ENCODE results near the gene CREB3L2. TPM values are rescaled to one million over a fixed set of nuclear protein-coding genes. Genes with fewer than 3 reads are reported as not detected.

Gene CREB3L2
- total RNA-seq, 1 donor from 2014 or later, result 65.9 TPM

DNA sequence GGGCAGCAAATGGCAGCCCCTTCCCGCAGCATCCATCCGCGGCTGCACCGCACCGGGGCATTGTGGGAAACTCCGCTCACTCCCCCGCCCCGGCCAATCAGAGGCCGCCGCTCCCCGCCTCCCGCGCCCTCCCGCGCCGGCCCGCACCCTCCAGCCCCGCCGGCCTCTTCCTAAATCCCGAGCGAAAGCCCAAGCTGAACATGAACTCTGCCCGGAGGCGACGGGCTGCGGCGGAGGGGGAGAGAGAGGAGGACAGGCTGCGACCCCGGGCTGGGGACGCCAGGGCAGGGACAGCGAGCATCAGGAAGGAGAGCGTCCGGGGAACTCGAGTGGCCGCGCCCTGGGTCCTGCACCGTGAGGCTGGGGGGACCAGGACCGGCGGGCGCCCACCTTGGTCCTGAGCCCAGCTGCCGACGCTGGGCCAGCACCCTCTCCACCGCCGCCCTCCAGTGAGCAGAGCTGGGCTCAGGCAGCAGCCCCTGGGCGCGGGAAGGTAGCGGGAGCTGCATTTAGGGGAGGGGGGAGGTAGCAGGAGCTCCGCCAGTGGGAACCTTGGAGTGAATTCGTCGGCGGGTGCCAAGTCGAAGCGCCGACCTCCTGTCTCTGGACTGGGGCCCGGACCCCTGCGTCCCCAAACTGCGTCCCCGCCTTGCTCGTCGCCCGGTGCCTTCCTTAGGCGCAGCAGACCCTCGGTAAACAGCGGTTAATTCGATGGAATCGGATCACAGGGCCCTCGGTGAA lies 154.9 kb downstream of the CREB3L2 start, which contains the start of gene DGKI:
Gene DGKI (minus strand): TSS at position 148 of the 741 bp plus-strand sequence.
- Mint-ChIP-seq H3K9me3 (ENCODE audit: low read depth) (no peaks in the 10 kb centered on the region), H3K27me3 (peaks cover 72% of the 10 kb centered on the region), H3K4me1 (ENCODE audit: low read depth) (peaks cover 2% of the 10 kb centered on the region), H3K36me3 (ENCODE audit: insufficient read depth) (no peaks in the 10 kb centered on the region), H3K4me3 (ENCODE audit: low read depth) (peak within 1 kb of the TSS; percentile 65), H3K27ac (no peak within 1 kb of the TSS)
- peak; percentile 26 for DNase-seq (ENCODE audit: low spot score, unreplicated experiment)
- TF ChIP-seq, protein P1, sequence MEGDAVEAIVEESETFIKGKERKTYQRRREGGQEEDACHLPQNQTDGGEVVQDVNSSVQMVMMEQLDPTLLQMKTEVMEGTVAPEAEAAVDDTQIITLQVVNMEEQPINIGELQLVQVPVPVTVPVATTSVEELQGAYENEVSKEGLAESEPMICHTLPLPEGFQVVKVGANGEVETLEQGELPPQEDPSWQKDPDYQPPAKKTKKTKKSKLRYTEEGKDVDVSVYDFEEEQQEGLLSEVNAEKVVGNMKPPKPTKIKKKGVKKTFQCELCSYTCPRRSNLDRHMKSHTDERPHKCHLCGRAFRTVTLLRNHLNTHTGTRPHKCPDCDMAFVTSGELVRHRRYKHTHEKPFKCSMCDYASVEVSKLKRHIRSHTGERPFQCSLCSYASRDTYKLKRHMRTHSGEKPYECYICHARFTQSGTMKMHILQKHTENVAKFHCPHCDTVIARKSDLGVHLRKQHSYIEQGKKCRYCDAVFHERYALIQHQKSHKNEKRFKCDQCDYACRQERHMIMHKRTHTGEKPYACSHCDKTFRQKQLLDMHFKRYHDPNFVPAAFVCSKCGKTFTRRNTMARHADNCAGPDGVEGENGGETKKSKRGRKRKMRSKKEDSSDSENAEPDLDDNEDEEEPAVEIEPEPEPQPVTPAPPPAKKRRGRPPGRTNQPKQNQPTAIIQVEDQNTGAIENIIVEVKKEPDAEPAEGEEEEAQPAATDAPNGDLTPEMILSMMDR (IDR thresholded peaks at IDR 0.05; ENCODE audit: unreplicated experiment), result no peak

DNA sequence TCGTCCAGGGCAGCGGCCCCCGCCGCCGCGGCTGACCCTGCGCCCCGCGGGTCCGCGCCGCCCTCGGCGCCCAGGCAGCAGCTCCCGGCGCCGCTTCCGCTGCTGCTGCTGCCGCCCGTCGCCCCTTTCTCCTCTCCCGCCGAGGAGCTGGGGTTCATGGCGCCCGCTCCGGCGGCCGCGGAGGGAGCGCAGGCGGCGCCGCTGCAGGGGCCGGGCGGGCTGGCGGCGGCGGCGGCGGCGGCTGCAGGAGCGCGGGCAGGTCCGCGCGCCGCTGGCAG lies 155.4 kb downstream of the CREB3L2 start:
- TF ChIP-seq, protein P1 (IDR thresholded peaks at IDR 0.05; ENCODE audit: unreplicated experiment), result no peak
- peaks cover 2% of the 10 kb centered on the region for H3K4me1 Mint-ChIP-seq (ENCODE audit: low read depth)
- peaks cover 77% of the 10 kb centered on the region for H3K27me3 Mint-ChIP-seq
- no peaks in the 10 kb centered on the region for H3K36me3 Mint-ChIP-seq (ENCODE audit: insufficient read depth)
- H3K4me3 Mint-ChIP-seq (ENCODE audit: low read depth), result peak overlapping the region; percentile 65
- no peak overlapping the region for H3K27ac Mint-ChIP-seq
- DNase-seq (ENCODE audit: low spot score, unreplicated experiment), result no peak
- no peaks in the 10 kb centered on the region for H3K9me3 Mint-ChIP-seq (ENCODE audit: low read depth)

DNA sequence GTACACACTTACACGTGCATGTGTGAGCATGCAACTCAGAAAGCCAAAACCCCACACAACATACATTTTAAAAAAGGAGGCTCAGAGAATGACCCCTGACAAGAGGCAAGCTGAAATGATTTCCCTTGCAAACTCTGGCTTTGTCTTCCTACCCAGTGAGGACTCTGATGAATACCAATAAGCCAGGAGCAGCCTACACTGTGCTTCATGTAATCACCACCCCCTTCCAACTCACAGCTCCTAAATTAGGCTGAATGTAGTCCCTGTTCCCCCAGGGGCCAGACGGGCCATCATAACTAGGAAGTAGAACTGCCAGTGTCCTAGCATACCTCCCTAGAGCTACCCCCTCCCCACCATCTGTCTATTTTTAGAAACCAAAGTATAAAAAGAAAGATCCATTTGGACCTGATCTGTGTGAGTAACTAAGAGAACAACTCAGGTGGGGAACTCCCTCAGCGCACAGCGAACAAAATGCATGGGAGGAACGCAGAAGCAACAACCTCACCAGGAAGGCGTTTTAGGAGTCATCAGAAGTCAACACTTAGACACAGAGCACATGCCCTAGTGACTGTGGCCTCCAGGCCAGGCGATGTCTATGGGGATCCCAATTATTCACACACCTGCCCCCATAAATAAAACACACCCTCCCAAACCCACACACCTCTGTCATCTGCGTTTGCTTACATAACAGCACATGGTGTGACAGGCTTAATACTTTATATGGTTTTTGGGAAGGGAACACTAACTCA lies 157.0 kb downstream of the CREB3L2 start:
- Mint-ChIP-seq H3K27me3 (peaks cover 63% of the 10 kb centered on the region), H3K4me1 (ENCODE audit: low read depth) (peaks cover 8% of the 10 kb centered on the region), H3K36me3 (ENCODE audit: insufficient read depth) (no peaks in the 10 kb centered on the region), H3K27ac (no peak overlapping the region), H3K4me3 (ENCODE audit: low read depth) (no peak overlapping the region), H3K9me3 (ENCODE audit: low read depth) (no peaks in the 10 kb centered on the region)
- DNase-seq (ENCODE audit: low spot score, unreplicated experiment), result no peak
- TF ChIP-seq, protein P1 (IDR thresholded peaks at IDR 0.05; ENCODE audit: unreplicated experiment), result no peak

DNA sequence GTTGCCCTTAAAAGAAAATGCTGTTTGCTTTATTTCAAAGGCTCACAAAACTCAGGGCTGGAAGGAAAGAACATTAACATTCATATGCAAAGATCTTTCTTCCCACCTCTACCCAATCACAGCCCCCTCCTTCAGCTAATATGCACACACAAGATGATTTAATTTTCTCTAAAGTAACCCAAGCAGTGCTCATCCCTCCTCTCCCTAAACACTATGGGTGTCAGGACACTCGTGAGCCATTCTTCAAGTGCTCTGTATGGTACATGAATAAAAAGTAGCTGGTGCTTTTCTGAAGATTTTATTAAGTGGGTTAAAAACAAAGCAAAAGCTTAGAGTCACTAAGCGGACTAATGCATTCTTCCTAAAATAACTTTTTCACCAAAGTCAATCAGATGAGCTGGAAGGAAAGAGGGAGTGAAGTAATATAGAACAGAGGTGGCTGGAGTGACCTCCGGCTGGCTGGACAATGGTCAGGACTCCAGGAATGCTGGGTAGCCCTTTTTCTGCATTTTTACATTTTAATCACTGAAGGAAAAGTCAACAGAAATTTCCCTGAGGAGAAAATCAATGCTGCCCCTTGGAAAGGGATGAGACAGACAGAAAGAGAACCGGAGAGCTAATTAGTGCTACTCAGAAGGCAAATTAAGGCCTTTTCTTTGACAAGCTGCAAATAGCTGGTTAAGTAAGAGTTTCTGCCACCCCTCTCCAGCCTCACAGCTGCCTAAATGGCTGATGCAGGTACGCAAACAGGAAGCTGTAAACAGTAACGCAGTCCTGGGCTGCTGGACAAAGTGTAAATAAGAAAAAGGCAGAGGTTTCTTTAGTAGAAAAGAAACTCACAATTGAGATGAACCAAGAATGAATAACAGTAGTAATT lies 161.7 kb downstream of the CREB3L2 start:
- no peaks in the 10 kb centered on the region for H3K9me3 Mint-ChIP-seq (ENCODE audit: low read depth)
- no peak overlapping the region for H3K4me3 Mint-ChIP-seq (ENCODE audit: low read depth)
- DNase-seq (ENCODE audit: low spot score, unreplicated experiment), result no peak
- H3K4me1 Mint-ChIP-seq (ENCODE audit: low read depth), result peaks cover 7% of the 10 kb centered on the region
- no peaks in the 10 kb centered on the region for H3K36me3 Mint-ChIP-seq (ENCODE audit: insufficient read depth)
- H3K27ac Mint-ChIP-seq, result peak overlapping the region; percentile 65
- TF ChIP-seq, protein P1 (IDR thresholded peaks at IDR 0.05; ENCODE audit: unreplicated experiment), result no peak
- H3K27me3 Mint-ChIP-seq, result peaks cover 34% of the 10 kb centered on the region
